Heart right ventricle (tissue), 16 donors: ENCODE data around the gene AHNAK. TPM values are rescaled to one million over a fixed set of nuclear protein-coding genes. Genes with fewer than 3 reads are reported as not detected.

ENCODE experiments used
- ATAC-seq, 8 donors: fragments of 200-7000 bp; cut with Tn5 transposase; one replicate each; pipeline ENCODE4 v1.9.1; 2020; ENCODE audit warnings: mild to moderate bottlenecking in 8 of 8, moderate library complexity in 8 of 8, moderate number of reproducible peaks in 1 of 8
- DNase-seq, 2 donors: peaks; one replicate each; pipeline ENCODE4 v3.0.0-alpha.2; 2020
- H3K27ac ChIP-seq, 10 donors: fragments of 200-600 bp; sonication (generic) in 2 of 10; one replicate each; pipeline versions ENCODE4 v1.5.0 to v1.8.0; 2020 to 2022; ENCODE audit warnings: mild to moderate bottlenecking in 3 of 10
- H3K27me3 ChIP-seq, 7 donors: fragments of 200-600 bp; one replicate each; pipeline ENCODE4 v1.8.0; 2021 to 2022; ENCODE audit warnings: mild to moderate bottlenecking in 2 of 7
- H3K36me3 ChIP-seq, 9 donors: fragments of 200-600 bp; sonication (generic) in 1 of 9; one replicate each; pipeline versions ENCODE4 v1.5.0 to v1.8.0; 2020 to 2022; ENCODE audit warnings: mild to moderate bottlenecking in 2 of 9
- H3K4me1 ChIP-seq, 9 donors: fragments of 200-600 bp; sonication (generic) in 1 of 9; one replicate each; pipeline versions ENCODE4 v1.5.0 to v1.8.0; 2020 to 2022; ENCODE audit warnings: mild to moderate bottlenecking in 4 of 9
- H3K4me3 ChIP-seq, 10 donors: fragments of 200-600 bp; sonication (generic) in 2 of 10; one replicate each; pipeline versions ENCODE4 v1.5.0 to v1.8.0; 2020 to 2022; ENCODE audit warnings: mild to moderate bottlenecking in 7 of 10, moderate library complexity in 2 of 10
- H3K9me3 ChIP-seq, 11 donors: fragments of 200-600 bp in 10 of 11; sonication (generic) in 2 of 11; one replicate each; pipeline versions ENCODE4 v1.5.0 to v1.8.0; 2013 to 2022; ENCODE audit warnings: mild to moderate bottlenecking in 2 of 11, control low read depth in 1 of 11, moderate library complexity in 1 of 11
- WGBS, 2 donors: extraction: QIAGEN DNeasy Blood & Tissue Kit; methylation state at CpG; one replicate each; pipeline ENCODE4 v1.1.7; 2013; ENCODE audit warnings: inconsistent platforms in 1 of 2; 5-methylcytosine and 5-hydroxymethylcytosine counted together
- intact Hi-C, 10 donors: fragments of 100-400 bp; cut with DNase I; formaldehyde crosslinking; loops; one replicate each; pipeline versions ENCODE4 v1.11.1 to v1.14.2; 2022
- long read RNA-seq, 3 donors: library from polyadenylated mRNA; unstranded; transcript quantifications; one replicate each; pipeline ENCODE4 v2.0.0, GENCODE V29; 2020 to 2021
- polyA plus RNA-seq, 2 donors: library from polyadenylated mRNA; stranded (reverse); fragments of 200-250 nt; gene quantifications; one replicate each; pipeline ENCODE4 v1.2.3, GENCODE V29; 2013
- total RNA-seq, 10 donors: library from RNA; stranded (reverse); fragmentation: NEBNext Ultra II Directional in 3 of 10; extraction: Animal tissue kit (Norgen Biotek cat#: 25700) in 3 of 10; gene quantifications; one replicate each; pipeline versions ENCODE4 v1.2.1 to v1.2.4, GENCODE V29; 2021 to 2023
- TF ChIP-seq, protein P1 (sequence below), 9 donors: fragments of 200-600 bp; sonication (generic) in 2 of 9; IDR thresholded peaks; one replicate each; pipeline versions ENCODE4 v1.5.0 to v1.8.0; 2021 to 2022; ENCODE audit warnings: antibody characterized with exemption in 9 of 9, mild to moderate bottlenecking in 5 of 9, moderate library complexity in 1 of 9
- donor health status: Arrhythmogenic right ventricular cardiomyopathy.
- donor health status: ischemic (EF 13 %, LVEDD 7.1; RV severe dilation, severe dysfunction).
- donor health status: healthy with polysubstance abuse.
- donor health status: DM: no; HTN: yes; CAD: no.
- donor health status: DM: no; HTN: no; CAD: no.
- donor health status: ischemic (EF 25% LVEDD 6.9; RV normal size, moderate dysfunction).
- donor health status: ischemic (EF 25% LVEDD 5.7; RV mildly dilated, moderate dysfunction).
- donor health status: healthy.
- donor health status: DM: yes; HTN: yes; CAD: no.
- donor health status: Ischemic cardiomyopathy.
- donor health status: ischemic (EF 35%, LVEDD 5.7; RV mildly dilated, moderate dysfunction).
- donor health status: nonischemic (EF 11% LVEDD 7.7; RV severe dilation, severe dysfunction).
- donor health status: DM: yes; HTN: yes; CAD: no.
- donor health status: PGD.
- donor health status: ischemic (EF 29% LVEDD 5.4; RV normal size, mild dysfunction).
- donor health status: nonischemic (EF 23%, LVEDD 6.1; RV moderate dilation, normal function).

The AHNAK gene, protein sequence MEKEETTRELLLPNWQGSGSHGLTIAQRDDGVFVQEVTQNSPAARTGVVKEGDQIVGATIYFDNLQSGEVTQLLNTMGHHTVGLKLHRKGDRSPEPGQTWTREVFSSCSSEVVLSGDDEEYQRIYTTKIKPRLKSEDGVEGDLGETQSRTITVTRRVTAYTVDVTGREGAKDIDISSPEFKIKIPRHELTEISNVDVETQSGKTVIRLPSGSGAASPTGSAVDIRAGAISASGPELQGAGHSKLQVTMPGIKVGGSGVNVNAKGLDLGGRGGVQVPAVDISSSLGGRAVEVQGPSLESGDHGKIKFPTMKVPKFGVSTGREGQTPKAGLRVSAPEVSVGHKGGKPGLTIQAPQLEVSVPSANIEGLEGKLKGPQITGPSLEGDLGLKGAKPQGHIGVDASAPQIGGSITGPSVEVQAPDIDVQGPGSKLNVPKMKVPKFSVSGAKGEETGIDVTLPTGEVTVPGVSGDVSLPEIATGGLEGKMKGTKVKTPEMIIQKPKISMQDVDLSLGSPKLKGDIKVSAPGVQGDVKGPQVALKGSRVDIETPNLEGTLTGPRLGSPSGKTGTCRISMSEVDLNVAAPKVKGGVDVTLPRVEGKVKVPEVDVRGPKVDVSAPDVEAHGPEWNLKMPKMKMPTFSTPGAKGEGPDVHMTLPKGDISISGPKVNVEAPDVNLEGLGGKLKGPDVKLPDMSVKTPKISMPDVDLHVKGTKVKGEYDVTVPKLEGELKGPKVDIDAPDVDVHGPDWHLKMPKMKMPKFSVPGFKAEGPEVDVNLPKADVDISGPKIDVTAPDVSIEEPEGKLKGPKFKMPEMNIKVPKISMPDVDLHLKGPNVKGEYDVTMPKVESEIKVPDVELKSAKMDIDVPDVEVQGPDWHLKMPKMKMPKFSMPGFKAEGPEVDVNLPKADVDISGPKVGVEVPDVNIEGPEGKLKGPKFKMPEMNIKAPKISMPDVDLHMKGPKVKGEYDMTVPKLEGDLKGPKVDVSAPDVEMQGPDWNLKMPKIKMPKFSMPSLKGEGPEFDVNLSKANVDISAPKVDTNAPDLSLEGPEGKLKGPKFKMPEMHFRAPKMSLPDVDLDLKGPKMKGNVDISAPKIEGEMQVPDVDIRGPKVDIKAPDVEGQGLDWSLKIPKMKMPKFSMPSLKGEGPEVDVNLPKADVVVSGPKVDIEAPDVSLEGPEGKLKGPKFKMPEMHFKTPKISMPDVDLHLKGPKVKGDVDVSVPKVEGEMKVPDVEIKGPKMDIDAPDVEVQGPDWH (N-terminal part only)
- 100 to 1,000 TPM; 259 to 447 (median 386) TPM for total RNA-seq
- 100 to 1,000 TPM; 101 to 113 TPM for polyA plus RNA-seq
- long read RNA-seq, donor 1, full-length matches to known transcripts, result 83 of 101 reads
- long read RNA-seq, donor 1, partial matches to known transcripts, result 6 of 101 reads
- long read RNA-seq, donor 1, other reads (novel, unspliced or antisense), result 12 of 101 reads
- long read RNA-seq, donor 2, full-length matches to known transcripts, result 88 of 101 reads
- long read RNA-seq, donor 2, partial matches to known transcripts, result 6 of 101 reads
- long read RNA-seq, donor 2, other reads (novel, unspliced or antisense), result 7 of 101 reads
- long read RNA-seq, donor 3, full-length matches to known transcripts, result 244 of 326 reads
- long read RNA-seq, donor 3, partial matches to known transcripts, result 3 of 326 reads
- long read RNA-seq, donor 3, other reads (novel, unspliced or antisense), result 79 of 326 reads

DNA sequence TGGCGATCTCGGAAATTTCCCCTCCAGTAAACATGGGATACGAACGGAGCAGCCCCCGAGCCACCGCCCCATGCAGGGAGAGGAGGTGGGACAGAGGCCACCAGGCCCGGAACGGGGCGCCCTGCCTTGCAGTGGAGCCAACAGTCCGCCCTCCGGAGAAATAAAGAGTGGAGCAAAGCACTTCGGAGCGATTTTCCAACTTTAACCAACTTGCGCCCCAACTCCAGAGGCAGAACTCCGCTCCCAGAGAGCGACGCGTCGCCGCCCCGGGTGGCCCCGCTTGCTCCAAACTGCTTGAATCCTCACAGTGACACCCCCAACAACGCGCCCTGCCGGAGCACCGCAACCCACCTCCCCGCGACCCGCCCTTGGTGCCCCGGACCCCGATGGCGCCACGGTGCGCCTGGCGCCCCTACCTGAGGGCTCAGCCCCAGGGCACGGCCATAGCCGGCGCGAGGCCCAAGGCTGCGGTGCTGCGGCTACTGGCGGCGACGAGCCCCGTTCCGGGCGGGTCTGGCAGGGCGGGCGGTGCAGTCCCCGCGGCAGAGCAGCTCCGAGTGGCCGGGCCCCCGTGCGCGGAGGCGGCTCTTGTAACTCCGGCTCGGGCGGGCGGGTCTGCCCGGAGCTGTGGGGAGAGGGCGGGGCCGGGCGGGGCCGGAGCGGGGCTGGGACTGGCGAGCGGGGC is at the start of gene AHNAK:
Gene AHNAK (minus strand): TSS at position 563 of the 685 bp plus-strand sequence. CDS start 10,708 bp downstream, outside the sequence.
- Histone ChIP-seq H3K27ac (peak within 1 kb of the TSS; percentile 98 to 100 (median 100)), H3K4me3 (peak within 1 kb of the TSS; percentile 72 to 100 (median 99)), H3K9me3 (no peaks in the 10 kb centered on the region), H3K36me3 (peaks cover 0 to 3% (median 0%) of the 10 kb centered on the region in 9 donors), H3K27me3 (peaks cover 0 to 6% (median 0%) of the 10 kb centered on the region in 7 donors), H3K4me1 (peaks cover 25 to 80% (median 66%) of the 10 kb centered on the region in 9 donors)
- peak; percentile 46 to 78 (median 59) for ATAC-seq
- DNase-seq, result peak; percentile 86 to 91
- 0 to 1% methylated on average over 61 to 69 of the region's 69 CpGs for WGBS, 2 donors
- intact Hi-C loops, result loop anchor here in 4 of 10 donors (1.0 to 10.0 kb wide), 4 partner anchors 38 to 152 kb away; partner anchors contain the start of gene TUT1 (in 2 of the 4)
- TF ChIP-seq, protein P1, sequence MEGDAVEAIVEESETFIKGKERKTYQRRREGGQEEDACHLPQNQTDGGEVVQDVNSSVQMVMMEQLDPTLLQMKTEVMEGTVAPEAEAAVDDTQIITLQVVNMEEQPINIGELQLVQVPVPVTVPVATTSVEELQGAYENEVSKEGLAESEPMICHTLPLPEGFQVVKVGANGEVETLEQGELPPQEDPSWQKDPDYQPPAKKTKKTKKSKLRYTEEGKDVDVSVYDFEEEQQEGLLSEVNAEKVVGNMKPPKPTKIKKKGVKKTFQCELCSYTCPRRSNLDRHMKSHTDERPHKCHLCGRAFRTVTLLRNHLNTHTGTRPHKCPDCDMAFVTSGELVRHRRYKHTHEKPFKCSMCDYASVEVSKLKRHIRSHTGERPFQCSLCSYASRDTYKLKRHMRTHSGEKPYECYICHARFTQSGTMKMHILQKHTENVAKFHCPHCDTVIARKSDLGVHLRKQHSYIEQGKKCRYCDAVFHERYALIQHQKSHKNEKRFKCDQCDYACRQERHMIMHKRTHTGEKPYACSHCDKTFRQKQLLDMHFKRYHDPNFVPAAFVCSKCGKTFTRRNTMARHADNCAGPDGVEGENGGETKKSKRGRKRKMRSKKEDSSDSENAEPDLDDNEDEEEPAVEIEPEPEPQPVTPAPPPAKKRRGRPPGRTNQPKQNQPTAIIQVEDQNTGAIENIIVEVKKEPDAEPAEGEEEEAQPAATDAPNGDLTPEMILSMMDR (IDR thresholded peaks at IDR 0.05), result no peak

DNA sequence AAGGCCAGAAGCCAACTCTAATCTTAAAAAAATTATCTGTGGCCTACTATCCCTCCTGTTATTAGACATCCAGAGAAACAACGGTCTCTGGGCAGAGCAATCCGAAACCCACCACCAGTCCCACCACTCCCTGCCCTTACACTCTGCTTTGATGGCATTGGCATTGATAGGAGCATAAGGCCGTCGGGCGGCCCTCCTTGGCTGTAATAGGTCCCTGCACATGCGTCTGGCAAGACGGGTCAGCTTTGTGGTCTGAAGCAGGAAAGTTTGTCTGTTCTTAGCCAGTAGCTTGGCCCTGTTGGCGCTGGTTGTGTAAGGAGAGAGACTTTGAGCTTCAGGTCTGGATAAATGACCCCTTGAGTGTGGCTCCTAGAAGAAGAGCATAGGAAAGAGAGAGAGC is 48.5 kb upstream of the AHNAK start:
- Histone ChIP-seq H3K4me3 (no peak overlapping the region), H3K9me3 (no peaks in the 10 kb centered on the region), H3K4me1 (peaks cover 11 to 55% (median 44%) of the 10 kb centered on the region in 9 donors), H3K27me3 (no peaks in the 10 kb centered on the region), H3K27ac (no peak overlapping the region), H3K36me3 (peaks cover 0 to 68% (median 44%) of the 10 kb centered on the region in 9 donors)
- intact Hi-C loops, result loop anchor here in 2 of 10 donors (5.0 to 10.0 kb wide), 2 partner anchors 72 to 100 kb away; partner anchors contain the start of genes C11orf98 (in 1 of the 2) and CSKMT (in 1 of the 2)
- WGBS, 2 donors, result 85 to 86% methylated on average over 8 of the region's 8 CpGs
- DNase-seq, result no peak
- TF ChIP-seq, protein P1 (IDR thresholded peaks at IDR 0.05), result no peak
- no peak for ATAC-seq

DNA sequence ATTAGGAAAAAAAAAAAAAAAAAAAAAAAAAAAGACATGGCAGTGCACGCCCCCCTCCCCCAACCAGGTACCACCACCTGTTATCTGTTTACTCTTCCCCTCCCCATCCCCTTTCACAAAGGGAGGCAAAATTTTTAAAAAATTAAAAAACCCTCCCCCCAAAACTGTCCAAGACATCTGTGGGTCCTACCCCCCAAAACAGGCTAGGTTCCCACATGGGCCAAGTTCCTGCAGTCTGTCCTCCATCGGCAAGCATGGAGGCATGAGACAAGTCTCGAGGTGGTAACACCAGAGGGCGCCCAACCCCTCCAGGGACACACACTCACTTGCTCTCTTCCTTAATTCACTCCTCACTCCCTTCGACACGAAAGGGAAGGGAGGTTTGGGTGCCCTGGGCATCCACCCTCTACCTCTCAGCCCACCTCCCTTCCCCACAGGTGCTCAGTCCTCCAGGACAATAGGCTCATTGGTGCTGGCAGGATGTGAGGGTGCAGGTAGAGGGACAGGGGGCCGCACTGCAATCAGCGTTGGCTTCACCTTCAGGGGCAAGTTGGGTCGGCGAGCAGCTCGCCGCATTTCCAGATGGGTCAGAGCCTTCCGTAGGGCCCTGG is 46.9 kb upstream of the AHNAK start:
- TF ChIP-seq, protein P1 (IDR thresholded peaks at IDR 0.05), result peak; percentile 8 to 70 (median 57)
- DNase-seq (peak; percentile 73 to 75), ATAC-seq (no peak)
- Histone ChIP-seq H3K27ac (peak overlapping the region in 2 of 10 donors; percentile 49 to 97), H3K27me3 (no peaks in the 10 kb centered on the region), H3K4me1 (peaks cover 3 to 52% (median 34%) of the 10 kb centered on the region in 9 donors), H3K36me3 (peaks cover 0 to 63% (median 48%) of the 10 kb centered on the region in 9 donors), H3K4me3 (no peak overlapping the region), H3K9me3 (no peaks in the 10 kb centered on the region)
- WGBS, 2 donors, result 56 to 58% methylated on average over 13 of the region's 13 CpGs
- intact Hi-C loops, result loop anchor here in 3 of 10 donors (5.0 to 10.0 kb wide), 3 partner anchors 46 to 264 kb away; partner anchors contain the start of gene AHNAK (in 1 of the 3)
